Measurements from ENCODE around the gene PLGLB2. TPM values are rescaled to one million over a fixed set of nuclear protein-coding genes. Genes with fewer than 3 reads are reported as not detected.

Gene PLGLB2
- total RNA-seq, 1 donor from 2014 or later = 2.4 TPM

Other genes with a start within 250 kb of the PLGLB2 start
- 3.5 TPM for gene RGPD2, start 77.7 kb downstream of the PLGLB2 start, total RNA-seq